Fibroblast of skin of right biceps (primary cell): ENCODE results near the gene ANKLE2.
A peak's percentile ranks its signal among the peaks of the same experiment; 100 is the strongest.

Source experiments
- DNase-seq: peaks from one replicate; pipeline ENCODE4 v3.0.0-alpha.2; 2013

ANKLE2 gene

DNA sequence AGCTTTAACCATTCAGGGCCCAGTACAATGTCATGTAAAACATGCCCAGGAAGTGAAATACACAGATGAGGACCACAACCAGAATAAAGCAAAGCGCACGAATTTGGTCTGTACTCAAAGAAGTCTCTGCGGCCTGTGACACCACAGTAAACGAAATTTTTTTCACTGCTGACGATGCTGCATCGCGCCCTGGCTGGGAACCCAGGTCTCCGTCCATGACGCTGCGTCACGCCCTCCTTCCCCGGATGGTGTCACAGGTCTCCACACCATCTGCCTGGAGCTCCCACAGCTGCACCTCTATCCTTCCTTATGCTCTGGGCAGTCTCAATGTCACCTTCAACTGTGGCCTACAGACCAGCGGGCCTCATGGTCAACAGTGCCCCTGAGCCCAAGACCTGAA is 17.8 kb downstream of the ANKLE2 start:
- DNase-seq, result no peak

DNA sequence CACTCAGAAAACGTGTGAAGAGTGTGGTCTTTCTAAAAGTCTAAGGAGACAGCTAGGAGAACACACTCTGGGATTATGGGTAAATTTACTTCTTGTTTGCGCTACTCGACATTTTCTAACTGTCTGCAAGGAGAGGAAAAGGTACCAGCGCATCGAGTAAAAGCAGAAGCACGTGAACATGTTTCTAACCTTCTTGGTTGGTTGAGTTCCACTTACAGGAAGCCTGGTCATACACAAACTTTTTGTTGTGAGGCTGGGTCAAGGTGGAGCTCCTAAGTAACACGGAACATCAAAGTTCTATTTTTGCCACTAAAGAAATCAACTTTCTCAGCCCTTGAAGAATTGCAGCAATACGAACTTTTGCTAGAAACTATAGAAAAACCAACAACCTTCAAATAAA is 20.0 kb downstream of the ANKLE2 start:
- no peak for DNase-seq

DNA sequence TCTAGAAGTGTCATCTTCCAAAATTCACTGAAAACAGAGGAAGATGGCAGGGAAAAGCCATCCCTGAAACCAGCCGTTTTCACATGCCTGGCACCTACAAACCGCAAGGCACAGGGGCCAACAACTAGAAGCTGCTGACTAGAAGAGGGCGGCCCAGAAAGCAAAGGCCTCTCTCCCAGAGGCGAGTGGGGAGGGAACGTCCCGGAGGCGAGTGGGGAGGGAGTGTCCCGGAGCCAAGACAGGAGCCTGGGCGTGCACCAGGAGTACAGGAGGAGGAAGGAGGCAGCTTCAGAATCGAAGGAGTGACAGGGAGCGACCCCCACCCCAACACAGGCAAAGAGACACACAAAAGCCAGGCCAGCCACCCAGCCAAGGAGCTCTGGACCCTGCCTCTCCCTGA is 21.0 kb downstream of the ANKLE2 start:
- no peak for DNase-seq

DNA sequence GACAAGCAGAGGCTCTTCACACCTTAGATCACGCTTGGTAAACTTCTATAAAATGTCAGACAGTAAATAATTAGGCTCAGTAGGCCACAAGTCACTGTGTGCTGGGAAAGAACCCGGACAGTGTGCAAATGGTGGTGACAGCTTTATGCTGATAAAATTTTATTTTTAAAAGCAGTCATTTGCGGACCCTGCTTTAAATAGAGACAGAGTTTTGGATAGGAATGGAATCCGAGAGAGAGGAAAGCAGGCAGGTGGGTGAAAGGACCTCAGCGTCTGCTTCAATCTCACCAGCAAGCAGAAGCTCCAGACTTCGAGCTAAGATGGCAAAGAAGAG is 21.4 kb downstream of the ANKLE2 start:
- DNase-seq, result no peak

DNA sequence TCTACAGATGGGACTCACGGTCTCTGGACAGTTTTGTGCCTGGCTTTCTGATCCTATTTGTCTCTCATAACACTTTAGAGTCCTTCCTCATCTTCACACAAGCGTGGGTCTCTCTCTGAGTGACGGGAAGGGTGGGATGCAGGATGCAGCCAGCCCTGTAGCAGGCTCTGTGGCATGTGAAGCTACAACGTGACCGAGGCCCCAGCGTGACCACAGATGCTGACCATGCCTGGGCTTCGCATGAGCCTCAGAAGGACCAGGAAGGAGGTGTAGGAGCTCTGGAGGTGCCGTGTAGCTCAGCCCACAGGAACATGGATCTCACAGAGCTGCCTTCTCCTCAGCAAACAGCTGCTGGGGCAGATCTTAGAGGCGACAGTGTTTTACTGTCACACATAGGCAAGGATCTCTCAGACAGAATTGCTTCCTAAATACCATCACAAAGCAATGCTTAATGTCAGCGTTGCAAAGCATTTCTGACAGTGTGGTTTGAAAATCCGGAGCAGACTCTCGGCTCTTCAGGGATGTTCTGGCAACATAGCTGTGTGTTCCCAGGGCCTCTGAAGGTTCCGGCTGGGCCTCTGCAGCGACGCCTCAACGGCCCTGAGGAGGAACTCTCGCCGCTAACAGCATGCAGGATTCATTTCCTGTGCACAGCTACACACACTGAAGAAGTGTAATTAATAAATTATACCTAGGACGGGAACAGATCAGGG is 21.9 kb downstream of the ANKLE2 start:
- no peak for DNase-seq

DNA sequence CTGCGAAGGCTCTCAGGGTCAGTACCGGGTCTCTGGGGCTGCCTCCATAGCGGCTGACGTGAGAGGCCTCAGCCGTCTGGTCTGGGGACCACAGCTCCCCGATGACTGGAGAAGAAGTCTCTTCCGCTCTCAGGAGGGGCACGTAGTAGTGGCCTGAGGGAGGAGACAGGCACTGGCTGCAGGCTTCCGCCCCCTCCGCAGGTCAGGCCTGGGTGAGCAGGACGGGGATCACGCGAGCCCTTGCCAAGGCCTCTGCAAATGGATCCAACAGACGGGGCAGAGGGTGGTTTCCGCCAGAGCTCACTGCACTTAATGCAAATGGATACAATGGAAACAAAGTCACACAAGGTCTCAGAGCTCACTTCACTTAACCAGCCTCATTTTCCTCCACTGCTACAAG is 24.7 kb downstream of the ANKLE2 start:
- no peak for DNase-seq

DNA sequence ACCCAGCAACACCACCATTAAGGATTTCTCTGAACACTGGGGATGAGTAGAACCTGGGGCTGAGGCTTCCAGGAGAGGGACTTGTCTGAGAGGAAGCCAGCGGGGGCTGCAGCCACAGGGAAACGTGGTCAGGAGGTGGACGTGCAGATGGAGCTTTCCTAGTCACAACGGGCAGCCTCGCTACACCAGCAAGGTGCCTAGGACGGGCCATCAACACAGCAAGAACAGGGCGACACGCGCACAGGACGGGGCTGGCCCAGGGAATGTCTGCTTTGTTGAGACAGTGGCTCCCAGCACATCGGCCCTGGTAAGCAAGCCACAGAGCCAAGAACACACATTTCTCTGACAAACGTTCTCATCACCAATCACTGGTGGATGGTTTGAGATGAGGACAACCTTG is 25.3 kb downstream of the ANKLE2 start:
- DNase-seq, result no peak

GRCh38 chr12:132735496-132735895 is 26.1 kb downstream of the ANKLE2 start:
- no peak for DNase-seq

DNA sequence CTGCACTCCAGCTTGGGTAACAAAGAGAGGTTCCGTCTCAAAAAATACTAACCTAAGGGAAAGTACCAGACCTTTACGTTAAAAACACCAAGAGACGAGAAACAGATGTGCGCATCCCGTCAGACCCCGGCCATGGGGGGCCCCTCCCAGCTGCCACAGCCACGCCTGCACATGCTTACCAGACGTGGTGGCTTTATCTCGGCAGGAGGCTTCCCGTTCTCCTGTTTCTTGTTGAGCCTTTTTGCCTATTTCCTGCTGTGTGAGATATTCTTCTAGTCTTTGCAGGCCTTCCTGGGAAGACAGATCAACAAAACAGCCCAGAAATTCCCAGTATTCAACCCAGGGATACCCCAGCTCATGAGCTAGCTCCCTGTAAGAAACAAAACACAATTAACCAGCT is 27.4 kb downstream of the ANKLE2 start:
- peak; percentile 63 for DNase-seq

DNA sequence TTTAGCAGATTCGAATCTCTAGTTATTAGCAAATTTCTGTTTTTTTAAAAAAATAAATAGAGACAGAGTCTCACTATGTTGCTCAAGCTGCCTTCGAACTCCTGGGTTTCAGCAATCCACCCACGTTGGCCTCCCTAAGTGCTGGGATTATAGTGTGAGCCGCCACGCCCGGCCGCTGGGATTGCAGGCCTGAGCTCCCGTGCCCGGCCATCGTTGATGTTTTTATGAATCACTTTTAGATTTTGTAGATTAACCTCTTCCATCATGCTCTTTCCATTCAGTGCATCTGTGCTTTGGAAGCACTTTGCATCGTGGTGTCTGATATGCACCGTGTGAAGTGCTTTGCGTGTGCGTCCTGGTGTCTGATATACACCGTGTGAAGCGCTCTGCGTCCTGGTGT is 30.1 kb downstream of the ANKLE2 start:
- DNase-seq, result no peak

GRCh38 chr12:132730353-132730752 is 31.3 kb downstream of the ANKLE2 start:
- no peak for DNase-seq

- DNase-seq, result peak; percentile 27
Observed at GRCh38 chr12:132729541-132730320, 31.9 kb downstream of the ANKLE2 start.

DNA sequence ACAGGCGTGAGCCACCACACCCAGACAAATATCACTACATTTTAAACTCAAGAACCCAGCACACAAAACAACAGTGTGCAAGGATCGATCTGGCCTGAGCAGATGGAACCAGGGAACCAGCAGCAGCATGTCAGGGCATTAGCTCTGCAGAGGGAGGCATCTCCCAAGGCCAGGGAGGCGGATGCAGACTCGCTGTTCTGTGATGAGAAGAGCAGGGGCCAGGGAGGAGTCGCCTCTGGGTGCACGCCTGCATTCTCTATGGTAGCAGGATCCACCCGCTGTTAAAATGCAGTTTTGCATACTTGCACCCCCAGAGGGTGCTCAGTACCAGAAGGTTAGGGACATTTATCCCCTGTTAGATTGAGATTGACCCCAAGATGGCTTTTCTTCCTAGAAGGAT is 33.1 kb downstream of the ANKLE2 start:
- no peak for DNase-seq

DNA sequence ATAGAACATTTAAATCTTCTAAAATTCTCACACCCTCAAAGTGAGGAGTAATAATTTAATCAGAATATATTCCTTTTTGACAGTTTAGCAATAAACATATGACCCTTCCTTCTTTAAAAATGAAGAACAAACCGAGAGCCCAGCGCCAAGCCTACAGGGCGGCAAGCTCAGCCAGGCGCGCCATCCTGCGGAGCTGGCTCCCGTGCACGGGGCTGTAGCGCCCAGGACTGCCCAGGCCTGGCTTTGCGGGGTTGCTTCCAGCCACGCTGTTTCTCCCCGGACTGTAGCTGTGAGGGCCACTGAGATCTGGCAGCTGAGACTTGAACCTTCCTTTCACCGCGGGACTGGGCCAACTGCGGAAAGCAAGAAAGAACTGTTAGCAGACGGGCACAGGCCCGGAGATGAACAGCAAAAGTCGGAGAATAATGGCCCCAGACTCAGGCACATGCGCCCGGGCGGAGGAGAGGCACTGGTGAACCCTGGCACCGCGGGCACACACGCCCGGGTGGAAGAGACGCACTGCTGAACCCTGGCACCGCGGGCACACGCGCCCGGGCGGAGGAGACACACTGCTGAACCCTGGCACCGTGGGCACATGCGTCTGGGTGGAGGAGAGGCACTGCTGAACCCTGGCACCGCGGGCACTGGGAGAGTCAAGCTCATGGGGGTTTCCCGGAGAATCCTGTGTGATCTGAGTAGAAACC is 34.4 kb downstream of the ANKLE2 start:
- DNase-seq, result no peak

GRCh38 chr12:132726386-132726785 is 35.2 kb downstream of the ANKLE2 start:
- DNase-seq, result no peak

DNA sequence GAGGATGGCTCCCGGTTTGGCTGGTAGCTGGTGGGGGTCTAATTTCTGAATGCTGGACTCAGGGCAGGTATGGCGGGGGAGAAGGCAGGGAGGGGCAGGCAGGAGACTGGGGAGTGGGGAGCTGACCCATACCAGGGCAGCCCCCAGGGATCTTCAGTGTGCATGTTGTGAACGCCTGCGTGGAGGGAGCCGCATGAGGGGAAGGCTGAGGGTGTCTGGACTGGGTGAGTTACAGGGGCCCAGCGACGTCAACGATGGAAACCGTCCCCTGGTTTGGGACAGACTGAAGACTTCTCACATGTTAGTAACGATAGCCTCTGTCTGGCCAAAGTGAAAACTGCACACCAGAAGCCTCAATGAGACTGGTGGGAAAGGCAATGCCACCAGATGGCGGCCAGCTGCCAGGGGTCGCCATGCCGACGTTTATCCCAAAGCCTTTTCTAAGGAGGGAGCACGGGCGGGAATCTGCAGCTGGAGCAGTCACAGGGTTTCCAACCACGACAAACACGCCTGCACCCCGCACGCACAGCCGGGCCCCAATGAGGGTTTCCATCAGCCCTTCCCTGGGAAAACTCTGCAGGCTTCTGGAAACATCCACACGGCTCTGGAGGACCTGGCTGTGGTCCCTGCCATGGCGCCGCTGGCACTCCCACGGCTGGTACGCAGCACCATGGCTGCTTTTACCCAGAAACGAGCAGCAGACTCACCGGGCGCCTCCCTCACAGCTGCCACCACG is 37.0 kb downstream of the ANKLE2 start:
- DNase-seq, result peak; percentile 26

GRCh38 chr12:132723764-132724140 is 37.9 kb downstream of the ANKLE2 start:
- DNase-seq, result peak; percentile 35

DNA sequence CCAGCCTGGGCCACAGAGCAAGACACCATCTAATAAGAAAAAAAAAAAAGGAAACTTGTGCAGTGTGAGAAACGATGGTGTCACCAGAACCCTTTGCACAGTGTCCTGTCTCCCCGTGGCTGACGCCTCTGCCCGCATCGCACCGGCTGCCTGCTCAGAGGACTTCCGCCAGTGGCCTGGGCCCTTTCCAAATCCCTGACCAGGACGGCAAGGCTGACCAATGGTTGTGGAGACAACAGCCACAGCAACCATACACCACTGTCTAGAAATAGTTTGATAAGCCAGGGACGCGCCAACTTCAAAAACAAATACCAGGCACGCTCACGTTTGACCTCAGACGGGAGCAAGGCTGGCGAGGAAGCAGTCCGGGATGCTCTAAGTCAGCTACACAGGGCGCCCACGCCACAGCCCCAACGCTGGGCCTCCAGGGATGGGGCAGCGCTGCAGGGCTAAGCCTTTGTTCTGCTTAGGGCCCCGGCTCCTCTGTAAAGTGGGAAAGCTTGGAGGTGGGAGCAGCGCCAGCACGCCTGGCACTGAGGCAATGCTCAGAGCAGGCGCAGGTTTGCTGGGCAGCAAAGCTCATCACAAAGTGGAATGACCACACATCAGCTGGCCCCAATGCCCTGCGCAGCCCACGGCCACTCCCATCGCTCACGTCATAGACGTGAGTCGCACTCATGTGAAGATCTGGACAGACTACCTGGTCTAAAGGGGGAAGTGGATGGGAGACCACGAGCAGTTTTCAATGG is 38.4 kb downstream of the ANKLE2 start:
- DNase-seq, result no peak

- DNase-seq, result no peak
Observed at GRCh38 chr12:132720606-132721345, 40.9 kb downstream of the ANKLE2 start.

DNA sequence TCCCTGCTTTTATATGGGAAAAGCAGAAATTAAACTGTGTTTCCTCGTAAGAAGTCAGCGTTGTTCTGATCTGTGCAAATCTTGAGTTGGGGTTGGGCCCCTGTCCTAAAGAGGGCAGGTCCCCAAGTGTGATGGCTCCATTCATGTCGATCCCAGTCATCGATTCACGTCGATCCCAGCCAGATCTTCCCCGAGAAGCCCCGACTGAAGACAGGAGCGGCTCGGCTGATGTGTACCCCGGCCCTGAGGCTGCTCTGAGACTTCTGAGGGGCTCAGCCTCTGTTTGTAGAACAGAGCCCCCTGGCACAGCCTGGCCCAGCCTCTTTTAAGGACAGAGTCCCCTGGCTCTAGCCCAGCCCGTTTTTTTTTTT is 41.7 kb downstream of the ANKLE2 start:
- DNase-seq, result no peak

GRCh38 chr12:132719141-132719953 is 42.3 kb downstream of the ANKLE2 start:
- DNase-seq, result no peak
